GM23338 (cell line): Measurements from ENCODE around the gene LRRFIP1. TPM values are rescaled to one million over a fixed set of nuclear protein-coding genes. Genes with fewer than 3 reads are reported as not detected.

Experiments
- ATAC-seq: fragments of 200-7000 bp; cut with Tn5 transposase; 3 replicates; pipeline ENCODE4 v1.9.1; 2020
- DNase-seq: peaks from one replicate; pipeline ENCODE4 v3.0.0-alpha.2; 2015; ENCODE audit warnings: low spot score
- H2AFZ ChIP-seq: fragments of 200-600 bp; sonication (generic); 2 replicates; pipeline ENCODE4 v1.8.0; 2016; ENCODE audit warnings: antibody characterized with exemption, mild to moderate bottlenecking, moderate library complexity
- H3F3A ChIP-seq: fragments of 200-600 bp; sonication (generic); replicated peaks from 2 replicates; pipeline ENCODE4 v1.8.0; 2017; ENCODE audit warnings: antibody characterized with exemption, mixed run types, low read depth
- H3K27ac ChIP-seq: fragments of 200-600 bp; sonication (generic); 2 replicates; pipeline ENCODE4 v1.6.1; 2016; ENCODE audit warnings: low read depth
- H3K27me3 ChIP-seq: fragments of 200-600 bp; sonication (generic); 2 replicates; pipeline ENCODE4 v1.8.0; 2016; ENCODE audit warnings: mild to moderate bottlenecking, mixed run types, moderate library complexity; ENCODE audit not compliant: insufficient read depth
- H3K36me3 ChIP-seq: fragments of 200-600 bp; sonication (generic); 2 replicates; pipeline ENCODE4 v1.8.0; 2016; ENCODE audit warnings: mild to moderate bottlenecking; ENCODE audit not compliant: insufficient read depth
- H3K4me1 ChIP-seq: fragments of 200-600 bp; sonication (generic); 2 replicates; pipeline ENCODE4 v1.8.0; 2016; ENCODE audit warnings: mild to moderate bottlenecking, moderate library complexity; ENCODE audit not compliant: insufficient read depth
- H3K4me2 ChIP-seq: fragments of 200-600 bp; sonication (generic); 2 replicates; pipeline ENCODE4 v1.7.1; 2017; ENCODE audit warnings: mixed run types
- H3K4me3 ChIP-seq: fragments of 200-600 bp; sonication (generic); 2 replicates; pipeline ENCODE4 v1.6.1; 2016; ENCODE audit warnings: mixed run types
- H3K79me2 ChIP-seq: fragments of 200-600 bp; sonication (generic); replicated peaks from 2 replicates; pipeline ENCODE4 v1.8.0; 2017; ENCODE audit warnings: mild to moderate bottlenecking; ENCODE audit not compliant: insufficient read depth
- H3K9me2 ChIP-seq: fragments of 200-600 bp; sonication (generic); 2 replicates; pipeline ENCODE4 v1.8.0; 2017; ENCODE audit not compliant: insufficient read depth
- H4K20me1 ChIP-seq: fragments of 200-600 bp; sonication (generic); replicated peaks from 2 replicates; pipeline ENCODE4 v1.8.0; 2017; ENCODE audit warnings: mild to moderate bottlenecking; ENCODE audit not compliant: insufficient read depth
- H3K27ac Mint-ChIP-seq: 2 replicates; pipeline ENCODE4 v1.8.0; 2020; ENCODE audit warnings: inconsistent platforms, mild to moderate bottlenecking, moderate library complexity, mixed read lengths
- H3K27me3 Mint-ChIP-seq: 3 replicates; pipeline ENCODE4 v1.8.0; 2022; ENCODE audit warnings: low read depth, mild to moderate bottlenecking, moderate library complexity, mixed read lengths, inconsistent platforms; ENCODE audit not compliant: insufficient read depth, poor library complexity
- H3K36me3 Mint-ChIP-seq: 3 replicates; pipeline ENCODE4 v1.8.0; 2021; ENCODE audit warnings: low read depth, mild to moderate bottlenecking, inconsistent platforms, moderate library complexity, mixed read lengths
- H3K4me1 Mint-ChIP-seq: 3 replicates; pipeline ENCODE4 v1.8.0; 2020; ENCODE audit warnings: mild to moderate bottlenecking, inconsistent platforms, mixed read lengths
- H3K4me3 Mint-ChIP-seq: 3 replicates; pipeline ENCODE4 v1.8.0; 2021; ENCODE audit warnings: moderate library complexity, mild to moderate bottlenecking, inconsistent platforms, mixed read lengths
- H3K9me3 Mint-ChIP-seq: 3 replicates; pipeline ENCODE4 v1.8.0; 2020; ENCODE audit warnings: moderate library complexity, mild to moderate bottlenecking, inconsistent platforms, mixed read lengths
- CTCF ChIP-seq, 2 experiments: fragments of 200-600 bp in 1 of 2; sonication (generic) in 1 of 2; conservative IDR thresholded peaks; 2 replicates each; pipeline versions ENCODE4 v1.5.1 to v1.6.1; 2016 to 2017; ENCODE audit warnings: antibody characterized with exemption in 2 of 2, low read depth in 2 of 2, mild to moderate bottlenecking in 2 of 2, moderate library complexity in 1 of 2
- EZH2 ChIP-seq: fragments of 200-600 bp; sonication (generic); IDR thresholded peaks from one replicate; pipeline ENCODE4 v1.8.0; 2017; ENCODE audit warnings: antibody characterized with exemption, mild to moderate bottlenecking, low read depth; ENCODE audit not compliant: unreplicated experiment
- JUNB ChIP-seq: IDR thresholded peaks from one replicate; pipeline ENCODE4 v1.6.1; 2016; ENCODE audit warnings: antibody characterized with exemption; ENCODE audit not compliant: unreplicated experiment
- NANOG ChIP-seq: IDR thresholded peaks from 2 replicates; pipeline ENCODE4 v1.6.1; 2016; ENCODE audit warnings: antibody characterized with exemption, borderline replicate concordance
- REST ChIP-seq: IDR thresholded peaks from one replicate; pipeline ENCODE4 v1.6.1; 2018; ENCODE audit warnings: antibody characterized with exemption; ENCODE audit not compliant: unreplicated experiment
- ZNF114 ChIP-seq: fragments of 250-450 bp; sonication (Bioruptor Pico); IDR thresholded peaks from 2 replicates; pipeline ENCODE4 v1.5.0; 2020; ENCODE audit warnings: mild to moderate bottlenecking, moderate library complexity
- ZNF331 ChIP-seq: fragments of 250-450 bp; sonication (Bioruptor Pico); IDR thresholded peaks from 2 replicates; pipeline ENCODE4 v1.5.0; 2020; ENCODE audit warnings: low read depth, mild to moderate bottlenecking, moderate library complexity
- polyA plus RNA-seq: library from polyadenylated mRNA; unstranded; fragments of >200 nt; fragmentation: Nextera tagmentation; extraction: Ambion mirVana; gene quantifications from 2 replicates; pipeline ENCODE4 v1.2.1, GENCODE V29; 2016
- total RNA-seq: library from RNA; depleted of rRNA; stranded (reverse); fragments of >200 nt; shearing (Covaris generic); gene quantifications from 2 replicates; pipeline ENCODE4 v1.2.3, GENCODE V29; 2014
- TF ChIP-seq, protein P1 (sequence below): fragments of 250-450 bp; sonication (Bioruptor Pico); IDR thresholded peaks from 2 replicates; pipeline ENCODE4 v1.5.0; 2020; ENCODE audit warnings: mild to moderate bottlenecking, moderate library complexity

LRRFIP1 gene
- total and polyA plus RNA-seq, 2 experiments from 2014 or later: 59.6 to 178 TPM

- Histone ChIP-seq H3K79me2 (no peaks in the 10 kb centered on the region), H3K36me3 (no peaks in the 10 kb centered on the region), H3K9me2 (peaks cover 8% of the 10 kb centered on the region; the same call in 1 of the 2 replicates), H2AFZ (peak overlapping the region; percentile 81; the same call in 1 of the 2 replicates), H3F3A (peaks cover 8% of the 10 kb centered on the region; the same call in 1 of the 2 replicates), H3K4me2 (peak overlapping the region; percentile 46), H4K20me1 (no peaks in the 10 kb centered on the region), H3K27ac (peak overlapping the region; percentile 94; the same call in 1 of the 2 replicates), H3K27me3 (no peaks in the 10 kb centered on the region), H3K4me3 (no peak overlapping the region), H3K4me1 (peaks cover 35% of the 10 kb centered on the region)
- Mint-ChIP-seq H3K27ac (no peak overlapping the region), H3K4me3 (no peak overlapping the region), H3K36me3 (no peaks in the 10 kb centered on the region), H3K9me3 (no peaks in the 10 kb centered on the region), H3K4me1 (peaks cover 46% of the 10 kb centered on the region), H3K27me3 (peaks cover 22% of the 10 kb centered on the region)
- DNase-seq: no peak
- ATAC-seq: no peak
- TF ChIP-seq, protein P1, sequence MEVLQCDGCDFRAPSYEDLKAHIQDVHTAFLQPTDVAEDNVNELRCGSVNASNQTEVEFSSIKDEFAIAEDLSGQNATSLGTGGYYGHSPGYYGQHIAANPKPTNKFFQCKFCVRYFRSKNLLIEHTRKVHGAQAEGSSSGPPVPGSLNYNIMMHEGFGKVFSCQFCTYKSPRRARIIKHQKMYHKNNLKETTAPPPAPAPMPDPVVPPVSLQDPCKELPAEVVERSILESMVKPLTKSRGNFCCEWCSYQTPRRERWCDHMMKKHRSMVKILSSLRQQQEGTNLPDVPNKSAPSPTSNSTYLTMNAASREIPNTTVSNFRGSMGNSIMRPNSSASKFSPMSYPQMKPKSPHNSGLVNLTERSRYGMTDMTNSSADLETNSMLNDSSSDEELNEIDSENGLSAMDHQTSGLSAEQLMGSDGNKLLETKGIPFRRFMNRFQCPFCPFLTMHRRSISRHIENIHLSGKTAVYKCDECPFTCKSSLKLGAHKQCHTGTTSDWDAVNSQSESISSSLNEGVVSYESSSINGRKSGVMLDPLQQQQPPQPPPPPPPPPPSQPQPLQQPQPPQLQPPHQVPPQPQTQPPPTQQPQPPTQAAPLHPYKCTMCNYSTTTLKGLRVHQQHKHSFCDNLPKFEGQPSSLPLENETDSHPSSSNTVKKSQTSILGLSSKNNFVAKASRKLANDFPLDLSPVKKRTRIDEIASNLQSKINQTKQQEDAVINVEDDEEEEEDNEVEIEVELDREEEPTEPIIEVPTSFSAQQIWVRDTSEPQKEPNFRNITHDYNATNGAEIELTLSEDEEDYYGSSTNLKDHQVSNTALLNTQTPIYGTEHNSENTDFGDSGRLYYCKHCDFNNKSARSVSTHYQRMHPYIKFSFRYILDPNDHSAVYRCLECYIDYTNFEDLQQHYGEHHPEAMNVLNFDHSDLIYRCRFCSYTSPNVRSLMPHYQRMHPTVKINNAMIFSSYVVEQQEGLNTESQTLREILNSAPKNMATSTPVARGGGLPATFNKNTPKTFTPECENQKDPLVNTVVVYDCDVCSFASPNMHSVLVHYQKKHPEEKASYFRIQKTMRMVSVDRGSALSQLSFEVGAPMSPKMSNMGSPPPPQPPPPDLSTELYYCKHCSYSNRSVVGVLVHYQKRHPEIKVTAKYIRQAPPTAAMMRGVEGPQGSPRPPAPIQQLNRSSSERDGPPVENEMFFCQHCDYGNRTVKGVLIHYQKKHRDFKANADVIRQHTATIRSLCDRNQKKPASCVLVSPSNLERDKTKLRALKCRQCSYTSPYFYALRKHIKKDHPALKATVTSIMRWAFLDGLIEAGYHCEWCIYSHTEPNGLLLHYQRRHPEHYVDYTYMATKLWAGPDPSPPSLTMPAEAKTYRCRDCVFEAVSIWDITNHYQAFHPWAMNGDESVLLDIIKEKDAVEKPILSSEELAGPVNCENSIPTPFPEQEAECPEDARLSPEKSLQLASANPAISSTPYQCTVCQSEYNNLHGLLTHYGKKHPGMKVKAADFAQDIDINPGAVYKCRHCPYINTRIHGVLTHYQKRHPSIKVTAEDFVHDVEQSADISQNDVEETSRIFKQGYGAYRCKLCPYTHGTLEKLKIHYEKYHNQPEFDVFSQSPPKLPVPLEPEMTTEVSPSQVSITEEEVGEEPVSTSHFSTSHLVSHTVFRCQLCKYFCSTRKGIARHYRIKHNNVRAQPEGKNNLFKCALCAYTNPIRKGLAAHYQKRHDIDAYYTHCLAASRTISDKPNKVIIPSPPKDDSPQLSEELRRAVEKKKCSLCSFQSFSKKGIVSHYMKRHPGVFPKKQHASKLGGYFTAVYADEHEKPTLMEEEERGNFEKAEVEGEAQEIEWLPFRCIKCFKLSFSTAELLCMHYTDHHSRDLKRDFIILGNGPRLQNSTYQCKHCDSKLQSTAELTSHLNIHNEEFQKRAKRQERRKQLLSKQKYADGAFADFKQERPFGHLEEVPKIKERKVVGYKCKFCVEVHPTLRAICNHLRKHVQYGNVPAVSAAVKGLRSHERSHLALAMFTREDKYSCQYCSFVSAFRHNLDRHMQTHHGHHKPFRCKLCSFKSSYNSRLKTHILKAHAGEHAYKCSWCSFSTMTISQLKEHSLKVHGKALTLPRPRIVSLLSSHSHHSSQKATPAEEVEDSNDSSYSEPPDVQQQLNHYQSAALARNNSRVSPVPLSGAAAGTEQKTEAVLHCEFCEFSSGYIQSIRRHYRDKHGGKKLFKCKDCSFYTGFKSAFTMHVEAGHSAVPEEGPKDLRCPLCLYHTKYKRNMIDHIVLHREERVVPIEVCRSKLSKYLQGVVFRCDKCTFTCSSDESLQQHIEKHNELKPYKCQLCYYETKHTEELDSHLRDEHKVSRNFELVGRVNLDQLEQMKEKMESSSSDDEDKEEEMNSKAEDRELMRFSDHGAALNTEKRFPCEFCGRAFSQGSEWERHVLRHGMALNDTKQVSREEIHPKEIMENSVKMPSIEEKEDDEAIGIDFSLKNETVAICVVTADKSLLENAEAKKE: no peak
- TF ChIP-seq ZNF331 (CRISPR knock-in tag): no peak
- TF ChIP-seq ZNF114 (CRISPR knock-in tag): no peak
- no peak for TF ChIP-seq CTCF (conservative IDR thresholded peaks at IDR 0.05; ENCODE audit: low read depth in 2 of 2)
- TF ChIP-seq EZH2: no peak
- no peak for TF ChIP-seq JUNB
- no peak for TF ChIP-seq REST
- TF ChIP-seq NANOG: no peak
Measured at GRCh38 chr2:237615631-237616249, 11.6 kb upstream of the LRRFIP1 start.
